NCI-H2029 (cell line): ENCODE measurements around the gene OSM.
"Not testable (repeated sequence)": the region's sequence is repeated elsewhere in the genome, so short reads cannot be mapped to it uniquely, and the experiment has no call there.

Source experiments
- DNase-seq: peaks from one replicate; lab custom pipeline; 2025; lab: John Stamatoyannopoulos, UW

The OSM gene

DNA sequence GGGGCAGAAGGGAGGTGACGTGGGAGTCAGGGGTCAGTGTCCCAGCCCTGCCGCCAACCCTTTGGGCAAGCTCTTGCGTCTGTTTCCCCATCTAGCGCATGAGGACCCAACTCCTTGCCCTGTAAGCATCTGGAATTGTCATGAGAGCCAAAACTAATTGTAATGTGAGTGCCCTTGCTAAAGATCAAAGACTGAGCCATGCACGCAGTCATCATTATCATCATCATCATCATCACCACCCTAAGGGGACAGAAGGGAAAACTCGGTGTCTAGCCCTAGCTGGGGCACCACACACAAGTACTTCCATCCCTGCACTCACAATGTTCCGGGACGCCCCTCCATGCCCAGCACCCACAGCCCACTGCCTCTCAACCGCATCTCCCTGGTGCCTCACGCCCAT, 22.6 kb downstream of the OSM start:
- DNase-seq, result no peak

DNA sequence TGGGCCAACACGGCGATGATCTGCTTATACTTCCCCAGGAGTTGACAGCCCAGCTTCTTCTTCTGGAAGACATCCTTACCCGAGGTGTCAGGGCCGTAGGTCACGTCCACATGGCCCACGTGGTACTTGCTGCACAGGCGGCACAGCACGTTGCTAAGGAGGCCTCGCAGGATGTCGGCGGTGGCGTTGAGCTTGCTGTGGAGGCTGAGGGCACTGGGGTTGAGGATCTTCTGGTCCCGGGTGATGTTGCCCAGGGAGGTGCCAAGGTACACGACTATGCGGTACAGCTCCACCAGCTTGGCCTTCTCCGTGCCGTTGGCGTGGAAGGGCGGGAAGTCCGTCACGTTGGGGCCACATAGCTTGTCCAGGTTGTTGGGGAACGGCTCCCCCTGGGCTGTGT, 23.0 kb downstream of the OSM start:
- DNase-seq, result no peak

DNA sequence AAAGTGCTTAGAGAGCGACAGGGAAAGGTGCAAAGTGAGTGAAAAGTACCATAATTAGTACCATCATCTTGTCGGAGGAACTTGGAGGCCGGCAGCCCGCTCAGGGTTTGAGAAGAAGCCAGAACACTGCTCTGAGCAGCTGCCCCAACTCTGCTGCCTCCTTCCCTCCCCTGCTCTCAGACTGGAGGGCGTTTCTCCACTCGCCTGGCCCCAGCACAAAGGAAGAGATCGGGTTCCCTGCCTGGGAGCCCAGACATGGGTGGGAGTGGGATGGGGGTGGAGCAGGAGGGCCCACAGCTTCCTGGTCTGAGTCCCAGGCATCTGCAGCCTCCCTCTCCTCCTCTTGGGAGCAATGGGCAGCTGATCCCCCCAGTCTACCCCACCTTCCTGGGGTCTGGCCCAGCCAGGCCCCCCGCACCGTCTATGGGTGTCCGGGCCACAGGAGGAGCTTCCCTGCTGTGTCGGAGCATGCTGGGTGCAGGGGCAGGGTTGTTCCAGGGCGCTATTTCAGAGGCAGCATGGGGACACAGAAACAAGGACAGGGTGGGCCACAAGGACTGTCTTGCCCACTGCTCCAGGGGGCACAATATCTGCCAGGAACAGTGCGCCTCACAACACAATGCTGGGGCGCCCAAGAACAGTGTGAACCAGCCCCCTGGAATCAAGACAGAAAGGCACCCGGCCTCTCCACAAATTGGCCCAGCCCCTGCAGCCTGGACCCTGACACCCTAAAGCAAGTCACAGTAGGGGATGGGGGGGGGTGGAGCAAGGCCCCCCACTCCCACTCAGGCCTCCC, 24.9 kb downstream of the OSM start:
- DNase-seq, result no peak

DNA sequence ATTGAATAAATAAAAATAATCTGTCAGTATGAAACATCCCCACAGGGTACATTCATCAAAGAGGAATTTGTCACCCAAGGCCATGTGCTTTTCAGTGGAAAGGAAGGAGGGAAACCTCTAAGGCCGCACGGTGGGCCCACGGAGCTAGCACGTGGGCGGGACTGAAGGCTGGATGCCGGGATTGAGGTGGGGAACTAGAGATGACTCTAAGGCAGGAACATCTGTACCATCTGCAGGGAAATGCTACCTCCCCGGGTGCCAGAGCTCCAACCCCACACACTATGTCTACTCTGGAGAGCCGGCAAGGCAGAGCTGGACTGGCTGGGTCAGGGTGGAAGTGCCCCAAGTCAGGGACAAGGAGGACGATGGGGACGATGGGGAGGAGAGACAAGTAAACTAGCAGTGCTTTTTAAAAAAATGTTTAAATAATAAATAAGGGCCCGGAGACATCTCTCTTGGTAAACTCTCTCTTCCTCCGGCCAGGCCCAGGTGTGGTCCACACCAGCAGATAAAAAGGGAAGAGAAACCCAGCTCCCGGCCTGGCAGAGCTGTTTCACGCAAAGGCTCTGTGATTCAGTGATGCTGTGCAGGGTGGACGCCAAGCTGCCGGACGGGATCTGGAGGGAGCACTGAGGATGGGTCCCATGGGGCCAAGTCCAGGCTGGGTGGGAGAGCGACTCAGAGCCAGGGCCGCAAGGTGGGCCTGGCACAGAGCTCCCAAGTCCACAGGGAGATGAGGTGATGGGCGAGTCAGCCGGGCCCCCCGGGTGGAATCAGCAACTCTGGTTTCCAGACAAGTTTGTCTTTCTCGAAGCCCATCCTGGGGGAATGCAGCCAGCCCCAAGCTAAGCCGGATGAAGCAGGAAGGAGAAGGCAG, 25.9 kb downstream of the OSM start:
- DNase-seq, result no peak

DNA sequence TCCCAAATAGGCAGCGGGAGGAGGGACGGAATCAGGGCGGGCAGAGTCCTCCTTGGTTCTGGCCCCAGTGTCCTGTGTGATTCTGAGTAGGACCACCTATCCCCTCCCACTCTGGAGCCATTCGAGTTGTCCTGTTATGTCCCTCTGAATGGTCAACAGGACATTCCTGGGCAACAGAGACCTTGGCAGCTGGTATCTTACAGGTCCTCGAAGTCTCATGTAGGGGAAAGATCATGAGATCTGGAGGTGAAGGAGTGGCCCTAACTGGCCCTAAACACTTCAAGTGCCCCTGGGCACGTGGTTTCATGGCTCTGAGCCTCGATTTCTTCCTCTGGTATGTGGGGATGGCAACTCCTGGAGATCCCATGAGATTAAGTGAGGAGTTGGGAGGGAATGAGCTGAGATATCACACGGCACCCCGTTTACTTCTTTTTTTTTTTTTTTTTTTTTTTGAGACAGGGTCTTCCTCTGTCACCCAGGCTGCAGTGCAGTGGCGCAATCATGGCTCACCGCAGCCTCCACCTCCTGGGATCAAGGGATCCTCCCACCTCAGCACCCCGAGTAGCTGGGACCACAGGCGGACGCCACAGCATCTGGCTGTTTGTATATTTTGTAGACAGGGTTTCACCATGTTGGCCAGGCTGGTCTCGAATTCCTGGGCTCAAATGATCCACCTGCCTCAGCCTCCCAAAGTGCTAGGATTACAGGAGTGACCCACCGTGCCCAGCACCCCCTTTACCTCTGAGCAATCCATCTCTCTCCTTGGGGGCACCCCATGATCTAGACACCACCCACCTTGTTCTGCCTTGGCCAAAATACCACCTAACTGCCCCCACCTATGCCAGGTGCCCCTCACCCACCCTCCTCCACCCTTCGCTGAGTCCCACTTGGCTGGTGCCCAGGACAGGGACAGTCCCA, 26.9 kb downstream of the OSM start:
- no peak for DNase-seq

- no peak for DNase-seq
Observed at GRCh38 chr22:30238661-30239487, 27.8 kb downstream of the OSM start.

DNA sequence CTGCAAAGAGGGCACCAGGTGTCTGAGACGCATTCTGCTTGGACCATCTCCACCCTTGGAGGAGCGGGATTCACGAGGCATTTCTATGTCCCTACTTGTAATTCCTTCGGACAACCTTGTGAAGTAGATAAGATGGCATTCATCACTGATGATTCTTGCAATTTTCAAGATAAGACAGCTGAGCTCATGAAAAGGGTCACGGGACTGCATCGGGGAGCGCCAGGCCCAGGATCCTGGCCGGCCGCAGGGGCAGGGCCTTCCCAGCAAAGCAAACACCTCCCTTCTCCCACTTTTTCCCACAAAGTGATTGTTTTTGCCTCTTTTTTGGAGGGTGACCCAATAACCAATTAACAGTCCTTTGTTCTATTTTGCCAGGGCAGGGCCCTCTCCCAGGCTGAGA, 28.5 kb downstream of the OSM start:
- no peak for DNase-seq

- DNase-seq, result no peak
Observed at GRCh38 chr22:30236875-30237274, 29.8 kb downstream of the OSM start.

DNA sequence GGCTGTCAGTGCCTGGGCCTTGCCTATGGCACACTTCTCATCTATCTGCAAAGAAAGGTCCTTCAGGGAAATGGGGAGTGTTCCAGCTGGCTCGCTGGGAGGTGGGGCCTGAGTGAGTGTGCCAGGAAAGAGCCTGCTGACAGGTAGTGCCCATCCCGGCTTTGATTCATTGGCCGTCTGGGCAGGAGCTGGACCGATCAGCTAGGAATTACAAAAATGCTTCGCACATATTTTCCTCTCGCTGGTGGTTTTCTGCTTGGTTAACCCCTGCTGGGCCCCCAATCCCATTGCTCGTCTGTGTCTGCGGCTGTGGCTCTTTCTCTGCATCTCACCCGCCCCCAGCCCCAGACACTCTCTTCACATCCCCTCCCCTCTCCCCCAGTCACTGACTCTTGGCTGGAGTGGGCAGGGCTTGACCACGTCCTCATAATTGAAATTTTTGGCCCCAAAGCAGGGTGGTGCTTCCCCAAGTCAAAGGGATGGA, 30.9 kb downstream of the OSM start:
- DNase-seq, result peak; percentile 23

GRCh38 chr22:30234786-30235470, 31.7 kb downstream of the OSM start:
- no peak for DNase-seq

- DNase-seq, result not testable (repeated sequence)
Observed at GRCh38 chr22:30234325-30234724, 32.3 kb downstream of the OSM start.

GRCh38 chr22:30233582-30233981, 33.1 kb downstream of the OSM start:
- no peak for DNase-seq

DNA sequence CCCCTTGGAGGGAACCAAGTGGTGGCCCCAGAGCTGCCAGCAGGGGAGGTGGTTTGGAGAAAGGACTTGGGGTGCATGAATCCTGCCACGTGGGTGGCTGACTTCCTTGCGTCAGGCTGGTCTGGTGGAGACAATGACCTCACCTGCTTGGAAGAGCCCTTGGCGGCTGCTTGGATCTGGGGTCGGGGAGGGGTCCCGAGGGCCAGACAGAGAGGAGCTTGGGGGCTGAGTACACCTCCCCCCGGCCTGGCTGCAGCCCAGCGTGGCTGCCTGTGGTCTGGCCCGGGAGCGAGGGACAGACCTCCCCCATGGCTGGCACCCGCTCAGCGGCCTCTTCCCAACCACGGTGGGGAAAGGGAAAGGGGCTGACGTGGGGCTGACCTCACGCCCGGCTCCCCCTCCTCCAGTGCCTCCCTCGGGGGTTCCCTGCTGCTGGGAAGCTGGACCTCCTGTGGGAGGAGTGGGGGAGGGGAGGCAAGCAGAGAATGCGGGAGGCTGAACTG, 33.9 kb downstream of the OSM start:
- DNase-seq, result no peak

DNA sequence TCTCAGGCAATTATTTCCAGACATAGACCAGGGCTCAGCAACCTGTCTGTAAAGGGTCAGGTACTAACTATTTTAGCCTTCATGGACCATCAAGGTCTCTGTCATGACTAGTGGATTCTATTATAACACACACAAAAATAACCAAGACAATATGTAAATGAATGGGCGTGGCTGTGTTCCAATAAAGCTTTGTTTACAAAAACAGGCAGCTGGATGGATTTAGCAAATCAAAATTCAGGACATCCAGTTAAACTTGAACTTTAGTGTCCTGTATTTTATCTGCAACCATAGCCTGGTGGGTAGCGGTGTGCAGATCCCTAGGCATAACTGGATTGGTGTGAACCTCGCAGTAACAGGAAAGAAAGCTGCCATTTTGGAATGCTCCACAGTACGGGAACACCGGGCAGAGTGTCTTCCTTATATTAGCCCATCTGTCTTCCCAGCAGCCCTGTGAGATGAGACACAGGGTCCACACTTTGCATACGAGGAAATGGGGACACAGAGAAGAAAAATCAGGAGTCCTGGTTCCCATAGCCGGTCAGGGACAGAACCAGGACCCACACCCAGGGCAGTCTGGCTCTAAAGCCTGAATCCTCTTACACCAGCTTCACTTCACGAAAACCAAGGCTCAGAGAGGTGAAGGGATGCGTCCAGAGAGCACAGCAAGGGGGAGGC, 35.7 kb downstream of the OSM start:
- no peak for DNase-seq

- DNase-seq, result no peak
Observed at GRCh38 chr22:30230330-30230729, 36.3 kb downstream of the OSM start.

GRCh38 chr22:30228509-30229359, 37.9 kb downstream of the OSM start:
- no peak for DNase-seq

DNA sequence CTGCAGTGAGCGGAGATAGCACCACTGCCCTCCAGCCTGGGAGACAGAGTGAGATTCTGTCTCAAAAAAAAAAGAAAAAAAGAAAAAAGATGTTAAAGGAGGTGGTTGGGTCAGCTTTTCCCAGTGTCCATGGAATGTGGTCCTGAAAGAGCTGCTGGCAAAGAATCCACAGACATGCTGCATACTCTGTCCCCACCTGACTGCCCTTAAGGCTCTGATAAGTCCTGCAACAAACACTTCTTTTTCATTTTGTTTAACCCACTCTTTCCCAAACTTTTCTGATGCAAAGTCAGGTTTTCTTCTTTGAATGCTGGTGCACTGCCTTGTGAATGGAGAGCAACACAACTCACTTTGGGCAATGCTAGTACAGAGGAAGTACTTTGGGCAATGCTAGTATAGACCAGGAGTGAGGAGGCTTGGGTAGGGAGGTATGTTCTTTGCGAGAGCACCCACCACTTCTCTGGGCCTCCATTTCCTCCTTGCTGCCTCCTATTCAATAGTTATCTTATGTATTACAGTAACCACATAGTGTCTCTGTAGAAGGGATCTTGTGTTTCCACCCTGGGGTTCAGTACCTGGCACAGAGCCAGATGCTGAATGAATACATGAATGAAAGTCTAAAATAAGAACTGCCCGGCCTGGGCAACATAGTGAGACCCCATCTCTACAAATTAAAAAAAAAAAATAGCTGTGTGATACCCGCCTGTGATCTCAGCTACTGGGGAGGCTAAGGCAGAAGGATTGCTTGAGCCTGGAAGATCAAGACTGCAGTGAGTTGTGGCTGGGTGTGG, 39.0 kb downstream of the OSM start:
- no peak for DNase-seq
